Activated T-helper 1 cell treated with anti-CD3 and anti-CD28 coated beads, Interleukin-12 subunit alpha, Interleukin-12 subunit beta, Interleukin-2, Interleukin-4 antibody, amounts not matched to agents 30 ng/mL and 10 ng/mL and 1 ng/mL, durations not matched to agents 14 hours and 24 hours and 36 hours (primary cell): ENCODE results near the gene SMARCD3. TPM values are rescaled to one million over a fixed set of nuclear protein-coding genes. Genes with fewer than 3 reads are reported as not detected.

Experiments used
- DNase-seq: peaks from one replicate; pipeline ENCODE4 v3.0.0; 2021; ENCODE audit warnings: low spot score
- H3K27ac Mint-ChIP-seq: one replicate; pipeline ENCODE4 v1.8.0; 2021; ENCODE audit warnings: mild to moderate bottlenecking, mixed read lengths
- H3K27me3 Mint-ChIP-seq: one replicate; pipeline ENCODE4 v1.8.0; 2022; ENCODE audit warnings: mild to moderate bottlenecking, moderate library complexity, mixed read lengths; ENCODE audit not compliant: insufficient read depth
- H3K36me3 Mint-ChIP-seq: one replicate; pipeline ENCODE4 v1.8.0; 2021; ENCODE audit warnings: low read depth, mixed read lengths
- H3K4me1 Mint-ChIP-seq: one replicate; pipeline ENCODE4 v1.8.0; 2021; ENCODE audit warnings: low read depth, mixed read lengths
- H3K4me3 Mint-ChIP-seq: one replicate; pipeline ENCODE4 v1.8.0; 2021; ENCODE audit warnings: mild to moderate bottlenecking, moderate library complexity, mixed read lengths
- H3K9me3 Mint-ChIP-seq: one replicate; pipeline ENCODE4 v1.8.0; 2021; ENCODE audit warnings: mixed read lengths
- intact Hi-C: fragments of 100-400 bp; cut with micrococcal nuclease; formaldehyde crosslinking; loops from one replicate; pipeline ENCODE4 v1.15.1; 2024
- total RNA-seq: library from RNA; stranded (reverse); gene quantifications from 2 replicates; pipeline ENCODE4 v1.2.3, GENCODE V29; 2022

SMARCD3 gene
- total RNA-seq, 1 donor from 2014 or later = 2.4 TPM

DNA sequence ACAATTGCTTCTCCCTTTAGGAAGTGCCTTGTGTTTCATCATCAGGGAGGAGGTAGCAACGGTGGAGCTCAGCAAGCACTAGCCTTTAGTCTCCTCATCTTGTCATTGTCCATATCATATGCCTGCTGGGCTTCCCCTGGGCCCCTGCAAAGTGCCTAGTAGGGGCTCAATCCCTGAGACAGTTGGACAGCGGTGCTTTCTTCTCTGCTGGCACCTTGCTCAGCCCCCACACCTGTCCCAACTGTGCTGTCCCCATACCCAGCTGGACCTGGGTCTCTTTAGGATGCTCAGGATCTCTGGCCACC, 5.5 kb downstream of the SMARCD3 start:
- intact Hi-C loops = no loop called here
- Mint-ChIP-seq H3K27ac (no peak overlapping the region), H3K36me3 (peaks cover 5% of the 10 kb centered on the region)

DNA sequence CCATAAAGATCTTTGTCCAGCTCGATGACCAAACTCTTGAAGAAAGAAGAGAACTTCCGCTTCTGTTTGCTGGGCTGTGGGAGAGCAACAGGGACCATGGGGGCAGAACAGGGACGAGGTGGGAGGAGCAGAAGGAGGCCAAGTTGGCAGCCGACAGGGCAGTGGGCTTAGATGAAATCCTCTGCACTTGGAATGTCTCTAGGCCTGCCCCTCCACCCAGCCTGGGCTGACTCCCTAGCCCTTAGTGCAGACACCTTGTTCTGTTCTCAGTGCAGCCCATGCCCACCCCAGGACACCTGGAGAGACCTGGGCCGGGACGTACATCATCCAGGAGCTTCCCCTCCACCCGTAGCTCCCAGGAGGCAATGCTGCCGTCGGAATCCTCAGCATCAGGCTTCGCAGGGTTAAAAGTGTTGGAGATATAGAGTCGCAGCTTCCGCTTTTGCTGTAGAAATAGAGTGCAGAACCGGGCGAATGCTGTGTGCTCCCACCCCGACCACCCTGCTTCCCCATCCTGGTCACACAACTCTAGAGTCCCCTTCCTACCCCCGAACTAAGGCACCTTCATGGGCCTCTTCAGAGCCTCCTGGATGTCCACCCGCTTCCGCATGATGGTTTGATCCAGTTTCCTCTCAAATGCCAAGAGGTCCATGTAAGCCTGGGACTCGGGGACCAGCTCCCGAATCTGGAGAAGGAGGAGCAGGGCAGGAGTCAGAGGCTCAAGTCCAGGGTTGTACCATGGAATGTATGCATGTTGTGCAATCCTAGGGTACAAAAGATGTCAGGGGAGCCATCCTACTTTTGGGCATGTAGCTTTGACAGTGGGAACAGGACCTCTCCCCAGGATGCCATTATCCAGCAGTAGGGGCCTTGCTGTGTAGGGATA, 6.1 kb downstream of the SMARCD3 start:
- intact Hi-C loops = no loop called here
- peaks cover 19% of the 10 kb centered on the region for H3K4me1 Mint-ChIP-seq

More for the DNA sequence above, 5.5 kb downstream of the SMARCD3 start:
- H3K27me3 Mint-ChIP-seq = peaks cover 27% of the 10 kb centered on the region
- H3K9me3 Mint-ChIP-seq = no peaks in the 10 kb centered on the region
- H3K4me3 Mint-ChIP-seq = peak overlapping the region; percentile 49
- peaks cover 23% of the 10 kb centered on the region for H3K4me1 Mint-ChIP-seq
- no peak for DNase-seq

DNA sequence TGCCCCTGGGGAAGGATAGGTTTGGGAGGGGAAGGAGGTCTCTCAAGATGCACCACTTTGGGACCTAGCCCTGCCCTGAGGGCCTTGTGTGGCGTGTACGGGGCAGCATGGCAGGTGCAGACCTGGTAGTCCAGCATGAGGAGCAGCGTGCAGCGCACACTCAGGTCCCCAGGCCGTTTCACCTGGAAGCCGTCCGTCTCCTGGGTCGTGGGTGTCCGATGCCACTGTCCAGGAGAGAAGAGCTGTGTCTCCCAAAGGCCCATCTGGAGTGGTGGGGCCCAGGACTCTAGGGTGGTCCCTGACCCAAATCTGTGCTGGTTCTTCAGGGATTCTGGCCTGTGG, 6.8 kb downstream of the SMARCD3 start:
- DNase-seq = no peak
- intact Hi-C loops = no loop called here
- Mint-ChIP-seq H3K27me3 (peaks cover 16% of the 10 kb centered on the region), H3K27ac (no peak overlapping the region), H3K4me3 (no peak overlapping the region), H3K4me1 (peaks cover 19% of the 10 kb centered on the region), H3K36me3 (peaks cover 5% of the 10 kb centered on the region), H3K9me3 (no peaks in the 10 kb centered on the region)

More for the DNA sequence above, 6.1 kb downstream of the SMARCD3 start:
- Mint-ChIP-seq H3K9me3 (no peaks in the 10 kb centered on the region), H3K27me3 (peaks cover 21% of the 10 kb centered on the region), H3K4me3 (no peak overlapping the region), H3K36me3 (peaks cover 5% of the 10 kb centered on the region), H3K27ac (no peak overlapping the region)
- no peak for DNase-seq

- peaks cover 11% of the 10 kb centered on the region for H3K27me3 Mint-ChIP-seq
- no peak for DNase-seq
- peaks cover 9% of the 10 kb centered on the region for H3K36me3 Mint-ChIP-seq
- intact Hi-C loops = no loop called here
- no peak overlapping the region for H3K27ac Mint-ChIP-seq
- H3K4me3 Mint-ChIP-seq = peak overlapping the region; percentile 7
- H3K9me3 Mint-ChIP-seq = no peaks in the 10 kb centered on the region
- peaks cover 19% of the 10 kb centered on the region for H3K4me1 Mint-ChIP-seq
These were observed 7.3 kb downstream of the SMARCD3 start for GRCh38 chr7:151240942-151241754.

- intact Hi-C loops = no loop called here
- Mint-ChIP-seq H3K4me1 (peaks cover 19% of the 10 kb centered on the region), H3K27ac (no peak overlapping the region), H3K36me3 (peaks cover 9% of the 10 kb centered on the region), H3K27me3 (peaks cover 7% of the 10 kb centered on the region), H3K4me3 (no peak overlapping the region), H3K9me3 (no peaks in the 10 kb centered on the region)
- DNase-seq = no peak
These were observed 8.0 kb downstream of the SMARCD3 start for GRCh38 chr7:151240536-151240935.

- intact Hi-C loops = loop anchor here (10.0 kb wide), 1 partner anchor 1435 kb away; the partner anchor contains the start of gene XRCC2
- Mint-ChIP-seq H3K4me3 (no peak overlapping the region), H3K4me1 (peaks cover 19% of the 10 kb centered on the region), H3K9me3 (no peaks in the 10 kb centered on the region), H3K27ac (no peak overlapping the region), H3K36me3 (peaks cover 9% of the 10 kb centered on the region), H3K27me3 (peaks cover 6% of the 10 kb centered on the region)
- no peak for DNase-seq
These were observed 8.5 kb downstream of the SMARCD3 start for GRCh38 chr7:151239837-151240459.

GRCh38 chr7:151238924-151239836, 9.3 kb downstream of the SMARCD3 start:
- Mint-ChIP-seq H3K27me3 (no peaks in the 10 kb centered on the region), H3K36me3 (peaks cover 9% of the 10 kb centered on the region), H3K9me3 (no peaks in the 10 kb centered on the region), H3K27ac (no peak overlapping the region), H3K4me1 (peaks cover 19% of the 10 kb centered on the region), H3K4me3 (no peak overlapping the region)
- no peak for DNase-seq
- intact Hi-C loops = loop anchor here (10.0 kb wide), 1 partner anchor 1436 kb away; the partner anchor contains the start of gene XRCC2

DNA sequence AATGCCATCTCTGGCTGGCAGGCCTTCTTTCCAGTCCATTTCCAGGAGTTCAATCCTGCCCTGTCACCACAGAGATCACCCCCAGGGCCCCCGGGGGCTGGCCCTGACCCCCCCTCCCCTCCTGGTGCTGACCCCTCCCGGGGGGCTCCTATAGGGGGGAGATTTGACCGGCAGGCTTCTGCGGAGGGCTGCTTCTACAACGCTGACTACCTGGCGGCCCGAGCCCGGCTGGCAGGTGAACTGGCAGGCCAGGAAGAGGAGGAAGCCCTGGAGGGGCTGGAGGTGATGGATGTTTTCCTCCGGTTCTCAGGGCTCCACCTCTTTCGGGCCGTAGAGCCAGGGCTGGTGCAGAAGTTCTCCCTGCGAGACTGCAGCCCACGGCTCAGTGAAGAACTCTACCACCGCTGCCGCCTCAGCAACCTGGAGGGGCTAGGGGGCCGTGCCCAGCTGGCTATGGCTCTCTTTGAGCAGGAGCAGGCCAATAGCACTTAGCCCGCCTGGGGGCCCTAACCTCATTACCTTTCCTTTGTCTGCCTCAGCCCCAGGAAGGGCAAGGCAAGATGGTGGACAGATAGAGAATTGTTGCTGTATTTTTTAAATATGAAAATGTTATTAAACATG, 10.2 kb downstream of the SMARCD3 start:
- peaks cover 19% of the 10 kb centered on the region for H3K4me1 Mint-ChIP-seq
- intact Hi-C loops = loop anchor here (10.0 kb wide), 1 partner anchor 1437 kb away; the partner anchor contains the start of gene XRCC2
- no peak for DNase-seq
- H3K4me3 Mint-ChIP-seq = no peak overlapping the region
- no peak overlapping the region for H3K27ac Mint-ChIP-seq
- no peaks in the 10 kb centered on the region for H3K27me3 Mint-ChIP-seq
- no peaks in the 10 kb centered on the region for H3K9me3 Mint-ChIP-seq
- H3K36me3 Mint-ChIP-seq = peaks cover 15% of the 10 kb centered on the region

GRCh38 chr7:151237244-151238189, 11.0 kb downstream of the SMARCD3 start:
- Mint-ChIP-seq H3K27me3 (no peaks in the 10 kb centered on the region), H3K27ac (no peak overlapping the region), H3K4me3 (no peak overlapping the region), H3K36me3 (peaks cover 15% of the 10 kb centered on the region), H3K9me3 (no peaks in the 10 kb centered on the region), H3K4me1 (peaks cover 14% of the 10 kb centered on the region)
- no peak for DNase-seq
- intact Hi-C loops = loop anchor here (10.0 kb wide), 1 partner anchor 1437 kb away; the partner anchor contains the start of gene XRCC2

- no peak for DNase-seq
- peaks cover 15% of the 10 kb centered on the region for H3K36me3 Mint-ChIP-seq
- no peak overlapping the region for H3K4me3 Mint-ChIP-seq
- intact Hi-C loops = loop anchor here (10.0 kb wide), 1 partner anchor 1438 kb away; the partner anchor contains the start of gene XRCC2
- H3K9me3 Mint-ChIP-seq = no peaks in the 10 kb centered on the region
- H3K4me1 Mint-ChIP-seq = peaks cover 24% of the 10 kb centered on the region
- no peak overlapping the region for H3K27ac Mint-ChIP-seq
- H3K27me3 Mint-ChIP-seq = no peaks in the 10 kb centered on the region
These were observed 12.1 kb downstream of the SMARCD3 start for GRCh38 chr7:151236406-151236805.
